ENCODE measurements around the gene FBXO42. TPM values are rescaled to one million over a fixed set of nuclear protein-coding genes. Genes with fewer than 3 reads are reported as not detected.
A peak's percentile ranks its signal among the peaks of the same experiment; 100 is the strongest.
"Not testable (repeated sequence)": the region's sequence is repeated elsewhere in the genome, so short reads cannot be mapped to it uniquely, and the experiment has no call there.

FBXO42 gene
- total and polyA plus RNA-seq, 4 donors, result 22.8 to 29.2 (median 27.5) TPM

DNA sequence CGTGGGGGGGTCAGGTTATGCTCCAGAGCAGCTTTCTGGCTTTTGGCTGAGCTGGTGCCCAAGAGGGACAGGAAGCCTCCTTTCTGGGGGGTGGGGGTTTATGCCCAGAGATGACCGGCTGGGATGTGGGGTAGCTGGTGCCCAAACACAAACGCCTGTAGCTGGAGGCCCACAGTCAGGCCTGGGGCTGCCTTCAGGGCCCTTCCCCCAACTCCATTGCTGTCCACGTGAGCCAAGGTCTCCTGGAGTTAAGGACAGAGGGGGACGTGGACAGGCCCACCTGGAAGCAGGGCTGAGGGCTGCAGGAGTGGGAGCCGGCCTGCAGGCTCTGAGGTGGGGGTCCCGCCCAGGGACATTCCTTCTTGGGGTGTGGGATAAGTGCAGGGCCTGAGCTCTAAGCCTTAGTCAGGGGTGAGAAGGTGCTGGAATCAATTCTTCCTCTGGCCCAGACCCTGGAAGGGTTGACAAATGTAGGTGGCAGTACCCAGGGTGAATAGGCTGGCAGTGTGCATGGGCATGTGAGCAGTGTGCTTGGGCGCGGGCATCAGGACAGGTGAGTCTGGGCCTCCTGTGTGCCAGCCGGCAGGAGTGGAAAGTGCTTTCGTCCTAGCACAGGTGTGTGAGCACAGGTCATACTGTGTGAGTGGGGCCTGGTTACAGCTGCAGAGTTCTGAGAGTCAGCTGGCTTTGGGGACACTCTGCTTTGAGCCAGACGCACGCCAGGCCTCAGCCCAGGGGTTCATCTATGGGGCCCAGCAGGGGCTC lies 122.1 kb downstream of the FBXO42 start:
- Histone ChIP-seq H3K4me1 (ENCODE audit: control insufficient read depth, insufficient read depth, low read length) (peaks cover 23% of the 10 kb centered on the region), H3K4me3 (ENCODE audit: low read depth, low read length) (no peak overlapping the region), H3K36me3 (ENCODE audit: control insufficient read depth, insufficient read depth, low read length) (peaks cover 37% of the 10 kb centered on the region), H3K9me3 (ENCODE audit: control insufficient read depth, insufficient read depth, low read length) (no peaks in the 10 kb centered on the region), H3K27ac (ENCODE audit: low read depth, low read length) (no peak overlapping the region), H3K27me3 (ENCODE audit: control insufficient read depth, insufficient read depth, low read length) (peaks cover 45% of the 10 kb centered on the region)
- DNase-seq (ENCODE audit: low read depth in 4 of 6, low spot score in 6 of 6), result no peak
- WGBS (ENCODE audit: insufficient coverage), result 83% methylated on average over 13 of the region's 13 CpGs

DNA sequence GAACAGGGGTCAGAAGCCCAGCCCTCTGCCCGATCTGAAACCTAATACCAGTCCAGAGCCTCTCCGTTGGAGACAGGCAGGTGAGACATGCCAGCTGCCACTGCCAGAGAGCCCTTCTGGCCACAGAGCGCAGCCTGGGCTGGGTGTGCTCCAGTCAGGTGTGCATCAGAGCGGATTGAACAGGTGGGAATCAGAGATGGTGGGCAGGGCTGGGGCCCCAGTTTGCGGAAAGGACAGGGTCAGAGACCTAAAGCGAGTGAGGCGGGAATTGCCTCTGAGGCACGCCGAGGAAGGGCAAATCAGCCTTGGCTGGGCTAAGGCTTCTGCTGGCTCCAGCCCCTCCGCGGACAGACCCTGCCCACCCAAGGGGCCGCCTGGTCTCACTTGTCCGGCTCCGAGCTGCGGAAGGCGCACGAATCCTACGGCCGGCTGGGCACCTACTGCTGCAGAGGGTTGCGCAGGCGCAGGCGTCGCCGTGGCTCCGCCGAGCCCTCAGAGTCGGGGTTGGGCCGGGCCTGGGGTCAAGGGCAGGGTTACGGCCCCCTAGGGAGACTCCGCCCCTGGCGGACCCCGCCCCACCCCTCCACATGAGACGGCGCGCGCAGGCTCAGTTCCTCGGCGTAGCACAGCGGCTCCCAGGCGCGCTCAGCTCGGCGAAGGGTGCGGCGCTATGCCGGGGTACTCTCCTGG lies 125.6 kb downstream of the FBXO42 start:
- Histone ChIP-seq H3K36me3 (ENCODE audit: control insufficient read depth, insufficient read depth, low read length) (peaks cover 20% of the 10 kb centered on the region), H3K4me1 (ENCODE audit: control insufficient read depth, insufficient read depth, low read length) (peaks cover 23% of the 10 kb centered on the region), H3K27ac (ENCODE audit: low read depth, low read length) (no peak overlapping the region), H3K9me3 (ENCODE audit: control insufficient read depth, insufficient read depth, low read length) (no peaks in the 10 kb centered on the region), H3K27me3 (ENCODE audit: control insufficient read depth, insufficient read depth, low read length) (peaks cover 45% of the 10 kb centered on the region), H3K4me3 (ENCODE audit: low read depth, low read length) (peak overlapping the region; percentile 16)
- DNase-seq (ENCODE audit: low read depth in 4 of 6, low spot score in 6 of 6), result peak in 2 of 6 donors; percentile 39 to 59
- 8% methylated on average over 44 of the region's 46 CpGs for WGBS (ENCODE audit: insufficient coverage)

DNA sequence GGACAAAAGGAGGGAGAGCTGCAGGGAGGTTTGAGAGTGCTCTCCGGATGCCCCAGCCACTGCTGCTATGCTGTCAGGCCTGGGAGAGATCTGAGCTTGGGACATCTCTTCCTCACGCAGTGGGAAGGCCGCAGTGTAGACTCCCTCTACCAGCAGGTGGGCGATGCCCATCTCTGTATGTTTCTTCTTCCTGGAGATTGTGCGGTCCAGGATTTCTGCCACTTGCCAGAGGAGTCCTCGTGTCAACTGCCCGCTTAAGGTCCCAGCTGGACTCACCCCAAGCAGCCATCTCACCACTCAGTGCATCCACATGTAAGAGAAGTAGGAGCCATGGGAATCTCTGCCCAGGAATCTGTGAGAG lies 126.2 kb downstream of the FBXO42 start:
- Histone ChIP-seq H3K9me3 (ENCODE audit: control insufficient read depth, insufficient read depth, low read length) (no peaks in the 10 kb centered on the region), H3K36me3 (ENCODE audit: control insufficient read depth, insufficient read depth, low read length) (peaks cover 15% of the 10 kb centered on the region), H3K27me3 (ENCODE audit: control insufficient read depth, insufficient read depth, low read length) (peaks cover 45% of the 10 kb centered on the region), H3K4me1 (ENCODE audit: control insufficient read depth, insufficient read depth, low read length) (peaks cover 23% of the 10 kb centered on the region), H3K4me3 (ENCODE audit: low read depth, low read length) (no peak overlapping the region), H3K27ac (ENCODE audit: low read depth, low read length) (no peak overlapping the region)
- WGBS (ENCODE audit: insufficient coverage), result 75% methylated on average over 7 of the region's 7 CpGs
- no peak for DNase-seq (ENCODE audit: low read depth in 4 of 6, low spot score in 6 of 6)

DNA sequence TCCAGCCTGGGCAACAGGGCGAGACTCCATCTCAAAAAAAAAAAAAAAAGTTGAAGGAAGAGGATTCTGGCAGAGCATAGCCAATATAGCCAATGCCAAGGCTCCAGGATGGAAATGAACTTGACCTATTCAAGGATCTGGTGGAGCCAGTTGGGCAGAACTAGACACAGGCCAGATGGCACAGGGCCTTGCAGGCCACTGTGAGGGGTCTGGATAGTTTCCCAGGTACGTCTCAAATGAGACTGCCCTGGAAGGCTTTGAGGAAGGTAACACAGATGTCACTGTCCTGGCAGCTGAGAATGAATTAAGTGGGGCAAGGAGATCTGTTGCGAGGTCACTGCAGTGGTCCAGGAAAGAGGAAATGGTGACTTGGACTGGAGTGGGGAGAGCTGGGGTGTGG lies 127.8 kb downstream of the FBXO42 start:
- Histone ChIP-seq H3K36me3 (ENCODE audit: control insufficient read depth, insufficient read depth, low read length) (no peaks in the 10 kb centered on the region), H3K9me3 (ENCODE audit: control insufficient read depth, insufficient read depth, low read length) (no peaks in the 10 kb centered on the region), H3K27ac (ENCODE audit: low read depth, low read length) (no peak overlapping the region), H3K4me3 (ENCODE audit: low read depth, low read length) (no peak overlapping the region), H3K4me1 (ENCODE audit: control insufficient read depth, insufficient read depth, low read length) (peaks cover 23% of the 10 kb centered on the region), H3K27me3 (ENCODE audit: control insufficient read depth, insufficient read depth, low read length) (peaks cover 34% of the 10 kb centered on the region)
- WGBS (ENCODE audit: insufficient coverage), result 74% methylated on average over 2 of the region's 3 CpGs
- no peak for DNase-seq (ENCODE audit: low read depth in 4 of 6, low spot score in 6 of 6)

DNA sequence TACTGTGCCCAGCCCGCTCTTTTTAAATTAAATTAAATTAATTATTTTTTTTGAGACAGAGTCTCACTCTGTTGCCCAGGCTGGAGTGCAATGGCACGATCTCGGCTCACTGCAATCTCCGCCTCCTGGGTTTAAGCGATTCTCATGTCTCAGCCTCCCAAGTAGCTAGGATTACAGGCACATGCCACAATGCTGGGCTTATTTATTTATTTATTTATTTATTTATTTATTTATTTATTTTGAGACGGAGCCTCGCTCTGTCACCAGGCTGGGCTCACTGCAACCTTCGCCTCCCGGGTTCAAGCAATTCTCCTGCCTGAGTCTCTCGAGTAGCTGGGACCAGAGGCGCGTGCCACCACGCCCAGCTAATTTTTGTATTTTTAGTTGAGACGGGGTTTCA lies 129.6 kb downstream of the FBXO42 start:
- peaks cover 21% of the 10 kb centered on the region for H3K27me3 ChIP-seq (ENCODE audit: control insufficient read depth, insufficient read depth, low read length)
- not testable (repeated sequence) for H3K36me3 ChIP-seq (ENCODE audit: control insufficient read depth, insufficient read depth, low read length); H3K4me3 ChIP-seq (ENCODE audit: low read depth, low read length); H3K27ac ChIP-seq (ENCODE audit: low read depth, low read length); H3K9me3 ChIP-seq (ENCODE audit: control insufficient read depth, insufficient read depth, low read length); DNase-seq (ENCODE audit: low read depth in 4 of 6, low spot score in 6 of 6)
- H3K4me1 ChIP-seq (ENCODE audit: control insufficient read depth, insufficient read depth, low read length), result peaks cover 19% of the 10 kb centered on the region
- WGBS (ENCODE audit: insufficient coverage), result 77% methylated on average over 4 of the region's 14 CpGs

DNA sequence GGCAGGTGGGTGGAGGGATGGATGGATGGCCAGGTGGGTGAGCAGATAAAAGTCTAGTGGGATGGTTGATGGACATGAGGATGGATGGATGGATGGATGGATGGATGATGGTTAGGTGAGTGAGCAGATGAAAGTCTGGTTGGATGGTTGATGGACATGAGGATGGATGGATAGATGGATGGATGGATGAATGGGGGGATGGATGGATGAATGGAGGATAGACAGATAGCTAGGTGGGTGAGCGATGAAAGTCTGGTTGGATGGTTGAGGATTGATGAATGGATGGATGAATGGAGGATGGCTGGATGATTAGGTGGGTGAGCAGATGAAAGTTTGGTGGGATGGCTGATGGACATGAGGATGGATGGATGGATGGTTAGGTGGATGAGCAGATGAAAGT lies 130.8 kb downstream of the FBXO42 start:
- Histone ChIP-seq H3K27me3 (ENCODE audit: control insufficient read depth, insufficient read depth, low read length) (peaks cover 10% of the 10 kb centered on the region), H3K4me3 (ENCODE audit: low read depth, low read length) (no peak overlapping the region), H3K27ac (ENCODE audit: low read depth, low read length) (no peak overlapping the region), H3K4me1 (ENCODE audit: control insufficient read depth, insufficient read depth, low read length) (peaks cover 18% of the 10 kb centered on the region), H3K36me3 (ENCODE audit: control insufficient read depth, insufficient read depth, low read length) (no peaks in the 10 kb centered on the region), H3K9me3 (ENCODE audit: control insufficient read depth, insufficient read depth, low read length) (no peaks in the 10 kb centered on the region)
- no peak for DNase-seq (ENCODE audit: low read depth in 4 of 6, low spot score in 6 of 6)
- WGBS (ENCODE audit: insufficient coverage), result 100% methylated on average over 1 of the region's 1 CpG

DNA sequence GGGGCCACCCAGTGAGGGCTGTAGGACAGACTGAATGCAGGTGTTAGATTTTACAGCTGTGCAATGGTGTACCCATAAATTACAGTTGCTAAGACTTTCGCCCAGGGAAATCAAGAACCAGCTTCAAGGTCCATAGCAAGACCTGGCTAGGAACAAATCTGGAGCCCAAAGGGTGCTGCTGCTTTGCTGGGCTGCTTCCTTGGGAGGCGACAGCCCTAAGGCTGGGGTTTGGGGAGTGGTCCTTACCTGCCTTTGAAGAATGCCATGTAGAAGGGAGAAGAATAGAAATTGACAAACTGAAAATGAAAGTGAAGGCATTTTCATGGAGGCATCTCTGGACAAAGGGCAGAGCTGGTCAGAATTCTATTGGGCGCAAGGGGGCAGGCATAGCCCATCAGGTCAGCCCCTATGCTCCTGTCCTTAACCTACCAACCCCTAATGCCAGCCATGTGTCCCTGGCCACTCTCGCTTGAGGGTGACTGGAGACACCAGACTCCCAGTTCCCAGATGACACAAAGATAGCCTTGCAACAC lies 132.2 kb downstream of the FBXO42 start:
- H3K4me1 ChIP-seq (ENCODE audit: control insufficient read depth, insufficient read depth, low read length), result peaks cover 24% of the 10 kb centered on the region
- WGBS (ENCODE audit: insufficient coverage), result 87% methylated on average over 4 of the region's 4 CpGs
- no peak for DNase-seq (ENCODE audit: low read depth in 4 of 6, low spot score in 6 of 6)
- no peak overlapping the region for H3K27ac ChIP-seq (ENCODE audit: low read depth, low read length)
- no peaks in the 10 kb centered on the region for H3K36me3 ChIP-seq (ENCODE audit: control insufficient read depth, insufficient read depth, low read length)
- no peaks in the 10 kb centered on the region for H3K9me3 ChIP-seq (ENCODE audit: control insufficient read depth, insufficient read depth, low read length)
- no peak overlapping the region for H3K4me3 ChIP-seq (ENCODE audit: low read depth, low read length)
- peaks cover 8% of the 10 kb centered on the region for H3K27me3 ChIP-seq (ENCODE audit: control insufficient read depth, insufficient read depth, low read length)

DNA sequence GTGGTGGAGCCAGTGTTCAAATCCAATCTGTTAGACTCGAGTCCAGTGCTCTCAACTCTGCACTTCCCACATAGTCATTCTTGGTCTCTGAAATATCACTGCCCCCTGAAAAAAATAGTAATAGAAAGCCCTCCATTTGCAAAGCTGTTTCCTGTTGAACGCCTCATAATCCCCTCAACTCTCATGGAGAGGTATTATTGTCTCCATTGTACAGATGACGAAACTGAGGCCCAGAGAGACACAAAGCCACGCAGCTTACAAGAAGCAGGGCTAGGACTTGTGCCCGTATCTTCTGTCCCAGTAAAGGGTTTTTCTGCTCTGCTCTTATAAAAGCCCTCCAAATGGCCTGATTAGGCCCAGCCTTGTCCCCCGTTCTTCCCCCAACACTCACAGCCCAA lies 133.6 kb downstream of the FBXO42 start:
- H3K4me1 ChIP-seq (ENCODE audit: control insufficient read depth, insufficient read depth, low read length), result peaks cover 24% of the 10 kb centered on the region
- no peak overlapping the region for H3K27ac ChIP-seq (ENCODE audit: low read depth, low read length)
- DNase-seq (ENCODE audit: low read depth in 4 of 6, low spot score in 6 of 6), result no peak
- no peak overlapping the region for H3K4me3 ChIP-seq (ENCODE audit: low read depth, low read length)
- peaks cover 8% of the 10 kb centered on the region for H3K27me3 ChIP-seq (ENCODE audit: control insufficient read depth, insufficient read depth, low read length)
- H3K9me3 ChIP-seq (ENCODE audit: control insufficient read depth, insufficient read depth, low read length), result no peaks in the 10 kb centered on the region
- H3K36me3 ChIP-seq (ENCODE audit: control insufficient read depth, insufficient read depth, low read length), result no peaks in the 10 kb centered on the region
- WGBS (ENCODE audit: insufficient coverage), result 94% methylated on average over 3 of the region's 6 CpGs

DNA sequence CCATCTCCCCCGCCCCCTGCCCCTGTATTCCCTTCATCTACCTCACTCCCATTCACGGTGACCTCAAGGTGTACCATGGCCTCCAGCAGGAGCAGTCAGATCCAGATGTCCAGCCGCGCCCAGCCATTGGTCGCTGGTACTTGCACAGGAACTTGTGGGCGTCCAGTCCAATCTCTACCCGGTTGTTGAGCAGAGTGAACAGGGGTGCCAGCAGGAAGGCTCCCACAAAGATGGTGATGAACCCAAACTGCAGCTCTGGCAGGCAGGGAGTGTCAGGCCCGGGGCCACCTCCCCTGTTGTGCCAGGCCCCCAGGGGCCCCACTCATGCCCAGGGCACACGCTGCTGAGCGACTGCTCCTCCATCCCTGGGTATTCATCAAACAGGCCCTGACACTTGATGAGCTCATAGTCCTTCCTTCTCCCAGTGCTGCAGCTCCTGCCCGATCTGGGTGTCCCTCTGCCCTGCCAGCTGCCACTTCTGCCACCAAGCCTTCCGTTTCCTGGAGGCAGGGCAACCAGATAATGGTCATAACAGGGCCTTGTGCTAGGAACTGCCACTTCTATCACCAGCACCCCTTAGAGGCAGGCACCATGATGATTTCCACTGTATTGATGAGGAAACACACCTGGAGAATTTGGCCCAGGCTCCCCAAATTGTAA lies 134.1 kb downstream of the FBXO42 start:
- no peak for DNase-seq (ENCODE audit: low read depth in 4 of 6, low spot score in 6 of 6)
- H3K27me3 ChIP-seq (ENCODE audit: control insufficient read depth, insufficient read depth, low read length), result peaks cover 8% of the 10 kb centered on the region
- H3K4me1 ChIP-seq (ENCODE audit: control insufficient read depth, insufficient read depth, low read length), result peaks cover 24% of the 10 kb centered on the region
- no peaks in the 10 kb centered on the region for H3K9me3 ChIP-seq (ENCODE audit: control insufficient read depth, insufficient read depth, low read length)
- H3K36me3 ChIP-seq (ENCODE audit: control insufficient read depth, insufficient read depth, low read length), result no peaks in the 10 kb centered on the region
- WGBS (ENCODE audit: insufficient coverage), result 71% methylated on average over 12 of the region's 12 CpGs
- no peak overlapping the region for H3K4me3 ChIP-seq (ENCODE audit: low read depth, low read length)
- H3K27ac ChIP-seq (ENCODE audit: low read depth, low read length), result no peak overlapping the region

Measured in spinal cord (tissue), 10 donors.